Stimulated activated CD8-positive, alpha-beta memory T cell treated with anti-CD3 and anti-CD28 coated beads, Interleukin-7, amount 100 ng/mL, for 48 hours (primary cell): ENCODE measurements around the gene LSM2.
"Not testable (repeated sequence)": the region's sequence is repeated elsewhere in the genome, so short reads cannot be mapped to it uniquely, and the experiment has no call there.

Experiments
- DNase-seq, 2 donors: peaks; one replicate each; pipeline ENCODE4 v3.0.0-alpha.2; 2020; ENCODE audit warnings: low read depth in 1 of 2; ENCODE audit errors: extremely low read depth in 1 of 2

Gene LSM2

GRCh38 chr6:31799781-31800180 is 7.0 kb downstream of the LSM2 start:
- DNase-seq, result no peak

GRCh38 chr6:31797588-31797987 is 9.2 kb downstream of the LSM2 start:
- no peak for DNase-seq

GRCh38 chr6:31796993-31797385 is 9.8 kb downstream of the LSM2 start:
- no peak for DNase-seq

- peak; percentile 81 to 83 for DNase-seq
Measured at GRCh38 chr6:31795616-31796298, 11.0 kb downstream of the LSM2 start, which contains the start of gene VARS1. TSS of gene VARS1 (minus strand) at chr6:31795752. CDS start at chr6:31795217, 535 bp downstream.

GRCh38 chr6:31794866-31795615 is 11.7 kb downstream of the LSM2 start:
- DNase-seq, result no peak

GRCh38 chr6:31794294-31794865 is 12.4 kb downstream of the LSM2 start:
- no peak for DNase-seq

GRCh38 chr6:31793927-31794245 is 12.9 kb downstream of the LSM2 start:
- not testable (repeated sequence) for DNase-seq

GRCh38 chr6:31792761-31793171 is 14.0 kb downstream of the LSM2 start:
- DNase-seq, result no peak

- DNase-seq, result no peak
Measured at GRCh38 chr6:31792090-31792374, 14.7 kb downstream of the LSM2 start.

GRCh38 chr6:31791324-31792089 is 15.3 kb downstream of the LSM2 start:
- no peak for DNase-seq

GRCh38 chr6:31785475-31785874 is 21.3 kb downstream of the LSM2 start:
- no peak for DNase-seq

- no peak for DNase-seq
Measured at GRCh38 chr6:31784098-31784925, 22.5 kb downstream of the LSM2 start.

- DNase-seq, result no peak
Measured at GRCh38 chr6:31782126-31782855, 24.5 kb downstream of the LSM2 start.

GRCh38 chr6:31781244-31782125 is 25.3 kb downstream of the LSM2 start:
- no peak for DNase-seq

- DNase-seq, result no peak
Measured at GRCh38 chr6:31780507-31781243, 26.1 kb downstream of the LSM2 start.

- no peak for DNase-seq
Measured at GRCh38 chr6:31779908-31780307, 26.9 kb downstream of the LSM2 start.

GRCh38 chr6:31778999-31779885 is 27.5 kb downstream of the LSM2 start:
- no peak for DNase-seq
